ENCODE measurements around the gene NFATC2. TPM values are rescaled to one million over a fixed set of nuclear protein-coding genes. Genes with fewer than 3 reads are reported as not detected.

NFATC2 gene
- total RNA-seq, 1 donor from 2014 or later = 3.9 TPM

DNA sequence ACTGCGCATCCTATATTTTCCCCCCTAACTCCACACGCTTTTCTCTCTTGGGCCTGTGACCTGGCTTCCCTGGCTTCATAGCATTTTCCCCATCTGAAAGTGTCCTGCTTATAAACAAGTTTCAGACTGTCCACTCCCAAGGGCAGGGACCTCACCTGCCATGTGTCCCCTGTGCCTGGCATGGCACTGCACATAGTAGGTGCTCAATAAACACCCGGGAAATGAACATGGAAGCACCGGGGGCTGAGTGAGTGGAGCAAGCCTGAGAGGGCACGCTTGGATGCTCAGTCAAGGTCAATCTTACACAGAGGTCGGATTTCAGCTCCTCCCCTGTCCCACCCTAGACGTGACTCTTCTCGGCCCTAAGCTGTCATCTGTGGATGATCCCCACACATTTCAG is 96.9 kb downstream of the NFATC2 start:
- Histone ChIP-seq H4K20me1 (ENCODE audit: insufficient read depth, low read length) (no peaks in the 10 kb centered on the region), H3K79me2 (ENCODE audit: insufficient read depth, low read length) (no peaks in the 10 kb centered on the region), H3K4me1 (ENCODE audit: insufficient read depth, low read length) (peaks cover 28% of the 10 kb centered on the region), H3K27ac (ENCODE audit: low read depth, low read length) (peak overlapping the region; percentile 94), H2AFZ (ENCODE audit: low read depth, low read length) (no peak overlapping the region), H3K9ac (ENCODE audit: low read length) (peak overlapping the region; percentile 84), H3K36me3 (ENCODE audit: insufficient read depth, low read length) (peaks cover 2% of the 10 kb centered on the region), H3K9me3 (ENCODE audit: insufficient read depth, low read depth, low read length) (no peaks in the 10 kb centered on the region), H3K4me3 (ENCODE audit: insufficient read depth, low read depth, low read length) (no peak overlapping the region), H3K27me3 (ENCODE audit: insufficient read depth, low read length) (no peaks in the 10 kb centered on the region), H3K4me2 (ENCODE audit: low read length) (no peak overlapping the region)
- no peaks in the 10 kb centered on the region for H3K27me3 Mint-ChIP-seq (ENCODE audit: low read depth, unreplicated experiment)
- no peaks in the 10 kb centered on the region for H3K9me3 Mint-ChIP-seq (ENCODE audit: unreplicated experiment)
- DNase-seq (ENCODE audit: low read depth) (no peak), FAIRE-seq (no peak)
- H3K4me3 Mint-ChIP-seq (ENCODE audit: unreplicated experiment) = no peak overlapping the region
- H3K4me1 Mint-ChIP-seq (ENCODE audit: low read depth, unreplicated experiment) = peaks cover 39% of the 10 kb centered on the region
- H3K27ac Mint-ChIP-seq (ENCODE audit: unreplicated experiment) = peak overlapping the region; percentile 66
- peaks cover 2% of the 10 kb centered on the region for H3K36me3 Mint-ChIP-seq (ENCODE audit: low read depth, unreplicated experiment)
- TF ChIP-seq EZH2 (IDR thresholded peaks at IDR 0.05; ENCODE audit: insufficient read depth, low read length) (no peak), CTCF (IDR thresholded peaks at IDR 0.05; ENCODE audit: insufficient read depth, low read depth, low read length) (no peak)

DNA sequence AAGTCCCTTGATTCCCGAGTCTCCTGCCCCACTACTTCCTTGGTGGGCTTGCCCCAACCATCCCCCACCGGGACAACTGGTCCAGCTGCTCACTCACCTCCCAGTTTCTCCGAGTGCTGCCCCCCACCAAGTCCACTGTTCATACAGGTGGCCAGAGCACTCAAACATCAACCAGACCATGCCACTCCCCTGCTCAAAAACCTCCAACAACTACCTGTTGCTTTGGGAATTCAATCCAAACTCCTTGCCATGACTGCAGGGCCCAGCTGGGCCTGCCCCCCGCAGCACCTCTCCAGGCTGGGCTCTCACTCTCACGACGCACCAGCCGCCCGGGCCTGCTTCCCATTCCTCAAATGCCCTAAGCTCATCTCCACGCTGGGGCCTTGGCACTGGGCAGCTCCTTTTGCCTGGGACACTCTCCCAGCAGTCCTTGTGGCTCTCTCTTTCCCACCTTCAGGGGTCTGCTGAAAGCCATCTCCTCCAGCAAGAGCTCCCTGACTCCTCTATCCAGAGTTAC is 97.5 kb downstream of the NFATC2 start:
- Histone ChIP-seq H3K36me3 (ENCODE audit: insufficient read depth, low read length) (peaks cover 2% of the 10 kb centered on the region), H3K27ac (ENCODE audit: low read depth, low read length) (no peak overlapping the region), H3K9me3 (ENCODE audit: insufficient read depth, low read depth, low read length) (no peaks in the 10 kb centered on the region), H2AFZ (ENCODE audit: low read depth, low read length) (no peak overlapping the region), H3K4me2 (ENCODE audit: low read length) (no peak overlapping the region), H3K4me1 (ENCODE audit: insufficient read depth, low read length) (peaks cover 28% of the 10 kb centered on the region), H3K27me3 (ENCODE audit: insufficient read depth, low read length) (no peaks in the 10 kb centered on the region), H3K9ac (ENCODE audit: low read length) (peak overlapping the region; percentile 84), H4K20me1 (ENCODE audit: insufficient read depth, low read length) (no peaks in the 10 kb centered on the region), H3K4me3 (ENCODE audit: insufficient read depth, low read depth, low read length) (no peak overlapping the region), H3K79me2 (ENCODE audit: insufficient read depth, low read length) (no peaks in the 10 kb centered on the region)
- no peaks in the 10 kb centered on the region for H3K9me3 Mint-ChIP-seq (ENCODE audit: unreplicated experiment)
- H3K27me3 Mint-ChIP-seq (ENCODE audit: low read depth, unreplicated experiment) = no peaks in the 10 kb centered on the region
- TF ChIP-seq EZH2 (IDR thresholded peaks at IDR 0.05; ENCODE audit: insufficient read depth, low read length) (no peak), CTCF (IDR thresholded peaks at IDR 0.05; ENCODE audit: insufficient read depth, low read depth, low read length) (no peak)
- H3K4me1 Mint-ChIP-seq (ENCODE audit: low read depth, unreplicated experiment) = peaks cover 39% of the 10 kb centered on the region
- H3K4me3 Mint-ChIP-seq (ENCODE audit: unreplicated experiment) = no peak overlapping the region
- peaks cover 2% of the 10 kb centered on the region for H3K36me3 Mint-ChIP-seq (ENCODE audit: low read depth, unreplicated experiment)
- FAIRE-seq (no peak), DNase-seq (ENCODE audit: low read depth) (no peak)
- H3K27ac Mint-ChIP-seq (ENCODE audit: unreplicated experiment) = peak overlapping the region; percentile 85

- Mint-ChIP-seq H3K27ac (ENCODE audit: unreplicated experiment) (no peak overlapping the region), H3K36me3 (ENCODE audit: low read depth, unreplicated experiment) (peaks cover 6% of the 10 kb centered on the region), H3K4me3 (ENCODE audit: unreplicated experiment) (no peak overlapping the region), H3K9me3 (ENCODE audit: unreplicated experiment) (no peaks in the 10 kb centered on the region), H3K4me1 (ENCODE audit: low read depth, unreplicated experiment) (peaks cover 39% of the 10 kb centered on the region), H3K27me3 (ENCODE audit: low read depth, unreplicated experiment) (no peaks in the 10 kb centered on the region)
- Histone ChIP-seq H3K4me2 (ENCODE audit: low read length) (no peak overlapping the region), H4K20me1 (ENCODE audit: insufficient read depth, low read length) (no peaks in the 10 kb centered on the region), H3K9ac (ENCODE audit: low read length) (no peak overlapping the region), H3K9me3 (ENCODE audit: insufficient read depth, low read depth, low read length) (no peaks in the 10 kb centered on the region), H3K4me3 (ENCODE audit: insufficient read depth, low read depth, low read length) (no peak overlapping the region), H2AFZ (ENCODE audit: low read depth, low read length) (no peak overlapping the region), H3K4me1 (ENCODE audit: insufficient read depth, low read length) (peaks cover 28% of the 10 kb centered on the region), H3K27me3 (ENCODE audit: insufficient read depth, low read length) (no peaks in the 10 kb centered on the region), H3K27ac (ENCODE audit: low read depth, low read length) (no peak overlapping the region), H3K79me2 (ENCODE audit: insufficient read depth, low read length) (no peaks in the 10 kb centered on the region), H3K36me3 (ENCODE audit: insufficient read depth, low read length) (peaks cover 2% of the 10 kb centered on the region)
- FAIRE-seq = no peak
- no peak for DNase-seq (ENCODE audit: low read depth)
- TF ChIP-seq EZH2 (IDR thresholded peaks at IDR 0.05; ENCODE audit: insufficient read depth, low read length) = no peak
- TF ChIP-seq CTCF (IDR thresholded peaks at IDR 0.05; ENCODE audit: insufficient read depth, low read depth, low read length) = no peak
These were observed 98.1 kb downstream of the NFATC2 start for GRCh38 chr20:51444467-51444866.

Measured in astrocyte (in vitro differentiated cells and primary cell).